Endothelial cell of umbilical vein (primary cell): ENCODE results near the gene STOML3. TPM values are rescaled to one million over a fixed set of nuclear protein-coding genes. Genes with fewer than 3 reads are reported as not detected.

Experiments
- BruUV-seq: library from RNA; stranded (reverse); fragments of 400-500 nt; replicated peaks from 2 replicates; lab custom pipeline; 2021; lab: Mats Ljungman, UMichigan
- CTCF ChIA-PET: fragments of 300-600, 350-600 bp; sonication (Branson Sonifier 250); formaldehyde crosslinking; loops from one replicate; lab custom pipeline; 2021; ENCODE audit warnings: antibody characterized with exemption, inconsistent platforms; lab: Charles Lee
- POLR2A ChIA-PET: fragments of 300-600, 350-600 bp; sonication (Branson Sonifier 250); formaldehyde crosslinking; loops from one replicate; lab custom pipeline; 2021; ENCODE audit warnings: antibody characterized with exemption, inconsistent platforms; lab: Charles Lee
- DNase-seq: peaks from one replicate; pipeline ENCODE4 v3.0.0-alpha.2; 2011; ENCODE audit warnings: low read depth, low spot score
- FAIRE-seq: peaks from 2 replicates; lab custom pipeline; 2011; peaks lifted over from hg19 to GRCh38; lab: Jason Lieb, UNC
- H2AFZ ChIP-seq: 2 replicates; pipeline ENCODE4 v1.6.0; 2012; ENCODE audit warnings: low read depth, low read length, control low read depth, inconsistent platforms
- H3K27ac ChIP-seq: 2 replicates; pipeline ENCODE4 v1.5.1; 2011; ENCODE audit warnings: low read depth, mild to moderate bottlenecking, control low read depth, low read length, moderate library complexity; ENCODE audit not compliant: insufficient read depth
- H3K27me3 ChIP-seq, 2 experiments: 2 replicates each; pipeline versions ENCODE4 v1.6.0 to v1.6.1; 2011; ENCODE audit warnings: low read length in 2 of 2, mixed read lengths in 1 of 2; ENCODE audit not compliant: control insufficient read depth in 2 of 2, insufficient read depth in 2 of 2
- H3K36me3 ChIP-seq, 2 experiments: 2 replicates in 1 of 2; 3 replicates in 1 of 2; pipeline ENCODE4 v1.5.1; 2011; ENCODE audit warnings: low read length in 2 of 2, mild to moderate bottlenecking in 1 of 2, moderate library complexity in 1 of 2; ENCODE audit not compliant: control insufficient read depth in 2 of 2, insufficient read depth in 2 of 2; ENCODE audit errors: extremely low read depth in 1 of 2
- H3K4me1 ChIP-seq: 3 replicates; pipeline ENCODE4 v1.5.1; 2011; ENCODE audit warnings: mild to moderate bottlenecking, low read length; ENCODE audit not compliant: control insufficient read depth, insufficient read depth; ENCODE audit errors: extremely low read depth
- H3K4me2 ChIP-seq: 2 replicates; pipeline ENCODE4 v1.6.1; 2011; ENCODE audit warnings: low read length, control low read depth, mixed read lengths; ENCODE audit not compliant: insufficient read depth
- H3K4me3 ChIP-seq, 3 experiments: fragments of 200-600 bp in 1 of 3; sonication (generic), shearing (Covaris generic) in 1 of 3; replicated peaks in 1 of 3; 2 replicates each; pipeline ENCODE4 v1.5.1; 2011 to 2016; ENCODE audit warnings: control low read depth in 3 of 3, low read length in 3 of 3, mild to moderate bottlenecking in 2 of 3, inconsistent platforms in 1 of 3, low read depth in 1 of 3, moderate library complexity in 1 of 3; ENCODE audit not compliant: insufficient read depth in 1 of 3
- H3K79me2 ChIP-seq: 2 replicates; pipeline ENCODE4 v1.6.0; 2012; ENCODE audit warnings: low read length, inconsistent platforms; ENCODE audit not compliant: control insufficient read depth, insufficient read depth
- H3K9ac ChIP-seq: replicated peaks from 2 replicates; pipeline ENCODE3; 2011; ENCODE audit warnings: low read length, control low read depth; ENCODE audit not compliant: insufficient read depth; ENCODE audit errors: extremely low read depth
- H3K9me1 ChIP-seq: replicated peaks from 3 replicates; pipeline ENCODE4 v1.6.0; 2011; ENCODE audit warnings: mild to moderate bottlenecking, low read length; ENCODE audit not compliant: control insufficient read depth, insufficient read depth; ENCODE audit errors: extremely low read depth
- H3K9me3 ChIP-seq: replicated peaks from 2 replicates; pipeline ENCODE4 v1.5.1; 2012; ENCODE audit warnings: low read length, inconsistent platforms; ENCODE audit not compliant: control insufficient read depth, insufficient read depth
- H4K20me1 ChIP-seq: replicated peaks from 2 replicates; pipeline ENCODE3; 2011; ENCODE audit warnings: mild to moderate bottlenecking, low read length; ENCODE audit not compliant: control insufficient read depth, insufficient read depth; ENCODE audit errors: extremely low read depth
- EZH2 ChIP-seq: IDR thresholded peaks from 2 replicates; pipeline ENCODE4 v1.6.1; 2012; ENCODE audit warnings: borderline replicate concordance, low read depth, mild to moderate bottlenecking, moderate library complexity, low read length, inconsistent platforms; ENCODE audit not compliant: severe bottlenecking
- FOS ChIP-seq: IDR thresholded peaks from 2 replicates; pipeline ENCODE4 v1.6.1; 2011; ENCODE audit warnings: mild to moderate bottlenecking, low read length, moderate library complexity, borderline replicate concordance; ENCODE audit not compliant: insufficient read depth
- GATA2 ChIP-seq: IDR thresholded peaks from 2 replicates; pipeline ENCODE4 v1.7.0; 2011; ENCODE audit warnings: low read depth, mild to moderate bottlenecking, moderate library complexity, mixed read lengths, low read length; ENCODE audit not compliant: insufficient read length, insufficient read depth
- JUN ChIP-seq: IDR thresholded peaks from 2 replicates; pipeline ENCODE4 v1.6.1; 2011; ENCODE audit warnings: borderline replicate concordance, low read depth; ENCODE audit not compliant: insufficient read length, insufficient read depth
- MAX ChIP-seq: IDR thresholded peaks from 2 replicates; pipeline ENCODE4 v1.6.1; 2011; ENCODE audit not compliant: insufficient read depth, insufficient read length
- MYC ChIP-seq: IDR thresholded peaks from one replicate; pipeline ENCODE4 v1.6.1; 2011; ENCODE audit warnings: mild to moderate bottlenecking, low read depth, low read length
- POLR2A ChIP-seq: IDR thresholded peaks from 2 replicates; pipeline ENCODE4 v1.6.1; 2012; ENCODE audit warnings: low read depth, mild to moderate bottlenecking, control low read depth, low read length
- POLR2AphosphoS5 ChIP-seq: IDR thresholded peaks from 2 replicates; pipeline ENCODE4 v1.6.1; 2012; ENCODE audit warnings: low read depth, mild to moderate bottlenecking, control low read depth, low read length, moderate library complexity; ENCODE audit not compliant: insufficient read depth
- dilution Hi-C: fragments of 300-500 bp; cut with MboI; formaldehyde crosslinking; loops from one replicate; pipeline ENCODE4 v1.15.0; 2019; ENCODE audit warnings: low sequenced_read_pairs; ENCODE audit not compliant: extremely low pct_ligation_motif_present
- intact Hi-C: fragments of 100-400 bp; cut with micrococcal nuclease; formaldehyde crosslinking; loops from one replicate; pipeline ENCODE4 v1.10.0; 2022
- polyA plus RNA-seq, 4 experiments: library from polyadenylated mRNA; depleted of rRNA in 3 of 4; stranded (reverse) in 3 of 4; unstranded in 1 of 4; fragments of >200 nt; gene quantifications; 2 replicates each; pipeline versions ENCODE4 v1.2.1 to v1.2.3, GENCODE V29; 2011 to 2012; ENCODE audit warnings: missing spikeins in 1 of 4
- total RNA-seq: library from RNA; stranded (reverse); gene quantifications from 2 replicates; pipeline ENCODE4 v1.2.3, GENCODE V29; 2021
- TF ChIP-seq, protein P1 (sequence below), 2 donors: IDR thresholded peaks; 1 replicate in 1 of 2; 2 replicates in 1 of 2; pipeline ENCODE4 v1.5.1; 2011; ENCODE audit warnings: low read length in 2 of 2, mild to moderate bottlenecking in 2 of 2, moderate library complexity in 2 of 2, control low read depth in 1 of 2, inconsistent platforms in 1 of 2, low read depth in 1 of 2; ENCODE audit not compliant: insufficient read depth in 1 of 2; ENCODE audit errors: extremely low read depth in 1 of 2

STOML3 gene
- total and polyA plus RNA-seq, 2 donors (not counting 3 experiments of a cell fraction or from before 2014, with no cell fraction given): not detected

DNA sequence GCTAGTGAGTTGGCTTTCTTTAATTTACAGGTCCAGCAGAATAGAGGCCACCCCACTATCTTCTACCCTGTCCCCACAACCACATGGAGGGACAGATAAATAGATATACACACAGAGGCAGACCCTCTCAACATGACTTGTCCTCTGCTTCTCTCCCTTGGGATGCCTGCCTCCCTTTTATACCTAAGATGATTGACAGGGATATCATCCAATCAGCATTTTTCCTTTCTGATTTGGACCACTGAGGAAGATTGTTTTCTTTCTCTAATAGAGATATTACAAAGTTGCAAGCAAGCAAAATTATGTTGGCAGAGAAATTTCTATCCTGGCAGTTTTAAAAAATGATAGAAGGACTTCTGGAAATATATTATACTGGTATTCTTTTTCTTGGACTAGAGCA lies 35.8 kb downstream of the STOML3 start:
- dilution Hi-C loops: no loop called here
- no peak overlapping the region for H3K4me2 ChIP-seq
- no peak overlapping the region for H2AFZ ChIP-seq
- H3K27ac ChIP-seq: no peak overlapping the region
- BruUV-seq: no TSS peak
- H4K20me1 ChIP-seq: no peaks in the 10 kb centered on the region
- no peak overlapping the region for H3K4me3 ChIP-seq
- H3K9me1 ChIP-seq: no peaks in the 10 kb centered on the region
- H3K9ac ChIP-seq: no peak overlapping the region
- TF ChIP-seq, protein P1, sequence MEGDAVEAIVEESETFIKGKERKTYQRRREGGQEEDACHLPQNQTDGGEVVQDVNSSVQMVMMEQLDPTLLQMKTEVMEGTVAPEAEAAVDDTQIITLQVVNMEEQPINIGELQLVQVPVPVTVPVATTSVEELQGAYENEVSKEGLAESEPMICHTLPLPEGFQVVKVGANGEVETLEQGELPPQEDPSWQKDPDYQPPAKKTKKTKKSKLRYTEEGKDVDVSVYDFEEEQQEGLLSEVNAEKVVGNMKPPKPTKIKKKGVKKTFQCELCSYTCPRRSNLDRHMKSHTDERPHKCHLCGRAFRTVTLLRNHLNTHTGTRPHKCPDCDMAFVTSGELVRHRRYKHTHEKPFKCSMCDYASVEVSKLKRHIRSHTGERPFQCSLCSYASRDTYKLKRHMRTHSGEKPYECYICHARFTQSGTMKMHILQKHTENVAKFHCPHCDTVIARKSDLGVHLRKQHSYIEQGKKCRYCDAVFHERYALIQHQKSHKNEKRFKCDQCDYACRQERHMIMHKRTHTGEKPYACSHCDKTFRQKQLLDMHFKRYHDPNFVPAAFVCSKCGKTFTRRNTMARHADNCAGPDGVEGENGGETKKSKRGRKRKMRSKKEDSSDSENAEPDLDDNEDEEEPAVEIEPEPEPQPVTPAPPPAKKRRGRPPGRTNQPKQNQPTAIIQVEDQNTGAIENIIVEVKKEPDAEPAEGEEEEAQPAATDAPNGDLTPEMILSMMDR (IDR thresholded peaks at IDR 0.05; ENCODE audit: extremely low read depth in 1 of 2, insufficient read depth in 1 of 2, low read depth in 1 of 2, low read length in 2 of 2): no peak
- TF ChIP-seq MAX (no peak), GATA2 (no peak), POLR2A (no peak), MYC (no peak), EZH2 (no peak), POLR2AphosphoS5 (no peak), JUN (no peak), FOS (no peak)
- no peak for DNase-seq
- H3K27me3 ChIP-seq: no peaks in the 10 kb centered on the region
- H3K79me2 ChIP-seq: no peaks in the 10 kb centered on the region
- ChIA-PET CTCF (no interaction called here), POLR2A (no interaction called here)
- no peaks in the 10 kb centered on the region for H3K9me3 ChIP-seq
- FAIRE-seq: no peak
- H3K36me3 ChIP-seq: no peaks in the 10 kb centered on the region
- intact Hi-C loops: loop anchor here (10.0 kb wide), 1 partner anchor 430 kb away; no protein-coding TSS in a partner anchor
- H3K4me1 ChIP-seq: peaks cover 9% of the 10 kb centered on the region
